ENCODE results near the gene ZNF516.

ZNF516 gene

DNA sequence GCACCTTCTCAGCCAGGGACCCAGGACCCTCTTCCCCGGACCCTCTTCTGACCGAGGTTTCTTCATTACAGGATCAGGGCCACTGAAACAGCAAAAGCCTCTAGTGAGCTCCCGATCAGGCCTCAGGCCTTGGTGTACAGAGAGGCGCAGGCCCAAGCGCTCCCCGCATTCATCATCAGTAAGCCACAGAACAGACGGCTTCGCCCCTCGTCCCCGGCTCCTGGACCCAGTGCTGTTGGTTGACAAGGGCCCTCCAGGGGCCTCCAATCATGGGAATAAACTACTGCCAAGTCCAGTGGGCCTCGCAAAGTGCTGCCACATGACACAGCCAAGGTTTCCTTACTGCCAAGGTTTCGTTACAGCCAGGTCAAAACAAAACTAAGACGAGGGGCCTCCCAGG lies 111.4 kb downstream of the ZNF516 start:
- no peak for DNase-seq (ENCODE audit: low read depth in 1 of 2, low spot score in 1 of 2)
- no peak overlapping the region for H3K27ac ChIP-seq (replicated peaks)
- TF ChIP-seq REST (IDR thresholded peaks at IDR 0.05; ENCODE audit: insufficient replicate concordance, low read depth) (no peak), GABPA (IDR thresholded peaks at IDR 0.05; ENCODE audit: low read depth) (no peak), POLR2AphosphoS5 (IDR thresholded peaks at IDR 0.05; ENCODE audit: low read depth) (no peak), CTCF (IDR thresholded peaks at IDR 0.05; ENCODE audit: insufficient read depth, low read length) (no peak)
- no peaks in the 10 kb centered on the region for H3K27me3 ChIP-seq (ENCODE audit: insufficient read depth, poor library complexity, severe bottlenecking)
- no peak overlapping the region for H3K4me3 ChIP-seq (replicated peaks; ENCODE audit: insufficient read depth, low read length)

DNA sequence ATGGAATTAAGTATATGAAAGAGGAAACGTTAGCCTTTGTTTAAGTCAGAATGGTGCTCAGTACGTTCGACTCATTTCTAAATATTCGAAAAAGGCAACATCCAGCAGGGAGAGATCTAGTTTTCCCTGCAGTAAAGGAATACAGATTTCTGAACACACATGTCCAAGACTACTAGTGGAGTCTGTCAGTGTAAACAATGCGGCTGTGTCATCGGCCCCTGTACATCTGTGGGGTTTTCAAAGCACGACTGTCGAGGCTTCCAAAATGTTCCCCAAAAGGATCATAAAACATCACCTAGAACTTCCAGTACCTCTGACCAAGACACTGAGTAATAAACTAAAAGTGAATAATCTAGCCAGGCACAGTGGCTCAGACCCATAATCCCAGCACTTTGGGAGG lies 112.8 kb downstream of the ZNF516 start:
- Histone ChIP-seq H3K27me3 (ENCODE audit: insufficient read depth, poor library complexity, severe bottlenecking) (no peaks in the 10 kb centered on the region), H3K4me3 (replicated peaks; ENCODE audit: insufficient read depth, low read length) (no peak overlapping the region), H3K27ac (replicated peaks) (no peak overlapping the region)
- TF ChIP-seq REST (IDR thresholded peaks at IDR 0.05; ENCODE audit: insufficient replicate concordance, low read depth) (no peak), GABPA (IDR thresholded peaks at IDR 0.05; ENCODE audit: low read depth) (no peak), POLR2AphosphoS5 (IDR thresholded peaks at IDR 0.05; ENCODE audit: low read depth) (no peak), CTCF (IDR thresholded peaks at IDR 0.05; ENCODE audit: insufficient read depth, low read length) (no peak), SPI1 (IDR thresholded peaks at IDR 0.05; ENCODE audit: borderline replicate concordance, low read depth) (no peak)
- DNase-seq (ENCODE audit: low read depth in 1 of 2, low spot score in 1 of 2) = no peak

DNA sequence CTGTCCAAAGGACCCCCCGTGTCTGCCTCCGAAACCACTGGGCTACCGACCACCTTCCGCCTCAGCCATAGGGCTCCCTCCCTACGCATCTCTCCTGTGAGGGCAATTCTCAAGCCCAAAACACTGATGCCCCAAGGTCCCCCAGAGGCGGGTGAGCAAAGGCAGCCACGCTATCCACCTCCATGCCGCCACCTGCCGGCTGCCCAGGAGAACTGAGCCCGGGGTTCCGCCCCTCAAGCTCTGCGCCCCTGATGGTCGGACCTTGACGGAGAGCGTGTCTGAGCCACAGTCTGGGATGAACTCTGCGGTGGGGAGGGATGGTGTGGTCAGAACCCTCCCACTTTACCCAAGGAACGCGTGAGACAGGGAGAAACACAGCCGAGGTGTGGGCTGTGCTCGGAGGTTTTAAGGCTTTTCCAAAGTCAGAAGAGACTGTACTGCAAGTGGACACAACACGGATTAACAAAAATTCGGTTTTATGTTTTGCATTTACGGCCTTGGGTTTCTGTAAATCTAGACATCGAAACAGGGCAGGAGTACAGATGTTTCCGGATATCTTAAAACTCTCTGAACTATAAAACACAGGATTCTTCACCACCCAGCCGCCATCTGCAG lies 114.1 kb downstream of the ZNF516 start:
- no peak overlapping the region for H3K4me3 ChIP-seq (replicated peaks; ENCODE audit: insufficient read depth, low read length)

More for the DNA sequence above, 114.1 kb downstream of the ZNF516 start:
- DNase-seq (ENCODE audit: low read depth in 1 of 2, low spot score in 1 of 2) = no peak
- TF ChIP-seq CTCF (IDR thresholded peaks at IDR 0.05; ENCODE audit: insufficient read depth, low read length) = peak; percentile 25
- no peak for TF ChIP-seq SPI1 (IDR thresholded peaks at IDR 0.05; ENCODE audit: borderline replicate concordance, low read depth)
- TF ChIP-seq REST (IDR thresholded peaks at IDR 0.05; ENCODE audit: insufficient replicate concordance, low read depth) = no peak
- no peaks in the 10 kb centered on the region for H3K27me3 ChIP-seq (ENCODE audit: insufficient read depth, poor library complexity, severe bottlenecking)
- H3K27ac ChIP-seq (replicated peaks) = no peak overlapping the region
